GM19397 (cell line): ENCODE data around the gene IFNL3.

Experiments
- ATAC-seq: cut with Tn5 transposase; IDR thresholded peaks from one replicate; pipeline ENCODE4 v1.9.1; 2021; ENCODE audit warnings: mild to moderate bottlenecking, moderate library complexity; ENCODE audit not compliant: unreplicated experiment

Gene IFNL3

GRCh38 chr19:39194832-39195542, 49.8 kb downstream of the IFNL3 start:
- ATAC-seq, result no peak

- ATAC-seq, result no peak
Measured at GRCh38 chr19:39193803-39194202, 51.0 kb downstream of the IFNL3 start.
